Urothelium cell line (cell line): ENCODE measurements around the gene MCUB.

ENCODE experiments used
- DNase-seq: peaks from one replicate; pipeline ENCODE4 v3.0.0; 2011; ENCODE audit warnings: low spot score, mixed read lengths
- FAIRE-seq: peaks from 2 replicates; lab custom pipeline; 2011; peaks lifted over from hg19 to GRCh38; lab: Jason Lieb, UNC

The MCUB gene

DNA sequence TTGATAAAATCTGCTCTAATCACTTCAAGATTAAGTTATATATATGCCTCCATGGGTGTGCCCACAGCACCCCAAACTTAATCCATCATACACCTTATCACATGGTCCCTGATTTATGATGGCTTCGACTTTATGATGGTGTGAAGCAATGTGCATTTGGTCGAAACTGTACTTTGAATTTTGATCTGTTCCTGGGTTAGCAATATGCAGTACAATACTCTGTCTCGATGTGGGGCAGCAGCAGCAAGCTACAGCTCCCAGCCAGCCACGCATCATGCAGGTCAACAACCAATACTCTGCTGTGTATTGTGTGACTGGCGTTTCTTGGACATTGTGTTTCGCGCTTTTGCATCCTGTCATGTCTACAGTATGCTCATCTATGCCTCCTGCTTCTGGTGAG, 62.6 kb downstream of the MCUB start:
- FAIRE-seq, result no peak

DNA sequence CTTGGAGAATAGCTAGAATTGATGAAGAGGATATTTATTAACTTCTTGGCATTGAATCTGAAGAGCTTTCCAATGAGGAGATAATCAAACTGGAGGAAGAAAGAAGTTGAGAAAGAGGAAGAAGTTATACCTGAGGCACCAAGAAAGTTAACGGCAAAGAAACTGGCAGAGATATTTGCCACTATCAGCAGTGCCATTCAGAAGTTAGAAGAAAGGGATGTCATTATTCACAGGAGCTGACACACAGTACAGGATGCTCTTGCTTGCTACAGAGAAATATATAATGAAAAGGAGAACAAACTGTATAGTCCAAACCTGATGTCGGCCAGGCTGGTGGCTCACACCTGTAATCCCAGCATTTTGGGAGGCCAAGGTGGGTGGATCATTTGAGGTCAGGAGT, 64.5 kb downstream of the MCUB start:
- DNase-seq (no peak), FAIRE-seq (peak; percentile 91)

More for the DNA sequence above, 62.6 kb downstream of the MCUB start:
- no peak for DNase-seq

DNA sequence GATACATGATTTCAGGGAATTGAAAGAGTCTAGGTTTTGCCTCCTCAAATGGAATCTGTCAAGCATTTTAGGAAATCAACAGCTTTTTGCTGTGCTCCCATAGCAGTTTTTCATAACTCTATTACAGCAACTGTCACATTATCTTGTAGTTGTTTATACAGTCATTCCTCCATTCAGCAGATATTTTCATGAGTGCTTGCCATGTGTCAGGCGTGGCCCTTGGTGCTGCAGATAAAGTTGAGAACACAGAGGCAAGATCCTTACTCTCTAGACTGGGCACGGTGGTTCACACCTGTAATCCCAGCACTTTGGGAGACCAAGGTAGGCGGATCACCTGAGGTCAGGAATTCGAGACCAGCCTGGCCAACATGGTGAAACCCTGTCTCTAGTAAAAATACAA, 67.3 kb downstream of the MCUB start:
- FAIRE-seq, result no peak
- no peak for DNase-seq

DNA sequence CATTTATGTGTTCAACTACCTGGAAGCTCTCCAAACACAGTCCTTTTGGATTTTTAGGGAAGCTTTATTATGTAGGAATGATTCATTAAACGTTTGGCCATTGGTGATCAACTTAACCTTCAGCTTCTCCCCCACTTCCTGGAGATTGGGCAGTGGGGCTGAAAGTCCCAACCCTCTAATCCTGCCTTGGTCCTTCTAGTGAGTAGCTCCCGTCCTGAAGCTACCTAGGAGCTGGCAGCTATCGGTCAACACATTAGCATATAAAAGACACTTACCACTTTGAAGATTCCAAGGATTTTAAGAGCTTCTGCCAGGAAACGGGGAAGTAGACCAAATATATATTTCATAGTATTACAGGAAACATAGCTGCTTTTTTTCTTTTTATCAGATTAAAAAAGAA, 69.7 kb downstream of the MCUB start:
- DNase-seq (no peak), FAIRE-seq (no peak)

DNA sequence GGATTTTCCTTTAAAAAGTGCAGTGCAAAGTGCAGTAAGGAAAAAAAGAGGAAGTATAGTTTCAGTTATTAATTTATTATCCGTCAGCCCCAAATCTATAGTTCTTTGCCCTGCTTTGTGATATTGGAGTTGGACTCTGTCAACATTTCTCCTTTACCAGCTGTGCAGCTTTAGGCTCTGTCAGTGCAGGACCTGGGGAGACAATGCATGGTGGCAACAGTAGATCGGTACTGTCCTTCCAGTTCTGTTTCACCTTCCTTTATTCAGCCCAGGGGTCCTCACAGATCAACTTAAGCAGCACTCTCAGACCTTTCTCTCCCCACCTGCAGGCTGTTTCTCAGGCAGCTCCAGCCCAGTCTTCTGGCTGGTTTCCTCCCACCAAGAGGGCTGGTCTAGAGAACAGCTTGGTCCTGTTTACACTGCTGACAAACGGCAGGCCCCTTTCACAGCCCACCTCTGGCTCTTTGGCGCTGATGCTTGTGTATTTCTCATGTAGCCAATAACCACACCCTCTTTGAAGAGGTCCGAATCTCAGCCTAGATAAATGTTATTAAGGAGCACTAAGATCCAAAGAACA, 71.6 kb downstream of the MCUB start:
- FAIRE-seq (no peak), DNase-seq (no peak)

DNA sequence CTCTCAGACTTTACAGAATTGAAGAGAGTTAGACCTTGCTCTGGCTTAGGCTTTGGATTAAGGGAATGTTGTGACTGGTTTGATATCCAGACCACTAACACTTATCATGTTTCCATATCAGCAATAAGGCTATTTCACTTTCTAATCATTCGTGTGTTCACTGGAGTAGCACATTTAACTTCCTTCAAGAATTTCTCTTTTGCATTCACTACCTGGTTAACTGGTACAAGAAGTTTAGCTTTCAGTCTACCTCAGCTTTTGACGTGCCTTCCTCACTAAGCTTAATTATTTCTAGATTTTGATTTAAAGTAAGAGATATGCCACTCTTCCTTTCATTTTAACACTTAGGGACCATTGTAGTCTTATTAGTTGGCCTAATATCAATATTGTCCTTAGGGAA, 80.6 kb downstream of the MCUB start:
- FAIRE-seq, result no peak
- no peak for DNase-seq

DNA sequence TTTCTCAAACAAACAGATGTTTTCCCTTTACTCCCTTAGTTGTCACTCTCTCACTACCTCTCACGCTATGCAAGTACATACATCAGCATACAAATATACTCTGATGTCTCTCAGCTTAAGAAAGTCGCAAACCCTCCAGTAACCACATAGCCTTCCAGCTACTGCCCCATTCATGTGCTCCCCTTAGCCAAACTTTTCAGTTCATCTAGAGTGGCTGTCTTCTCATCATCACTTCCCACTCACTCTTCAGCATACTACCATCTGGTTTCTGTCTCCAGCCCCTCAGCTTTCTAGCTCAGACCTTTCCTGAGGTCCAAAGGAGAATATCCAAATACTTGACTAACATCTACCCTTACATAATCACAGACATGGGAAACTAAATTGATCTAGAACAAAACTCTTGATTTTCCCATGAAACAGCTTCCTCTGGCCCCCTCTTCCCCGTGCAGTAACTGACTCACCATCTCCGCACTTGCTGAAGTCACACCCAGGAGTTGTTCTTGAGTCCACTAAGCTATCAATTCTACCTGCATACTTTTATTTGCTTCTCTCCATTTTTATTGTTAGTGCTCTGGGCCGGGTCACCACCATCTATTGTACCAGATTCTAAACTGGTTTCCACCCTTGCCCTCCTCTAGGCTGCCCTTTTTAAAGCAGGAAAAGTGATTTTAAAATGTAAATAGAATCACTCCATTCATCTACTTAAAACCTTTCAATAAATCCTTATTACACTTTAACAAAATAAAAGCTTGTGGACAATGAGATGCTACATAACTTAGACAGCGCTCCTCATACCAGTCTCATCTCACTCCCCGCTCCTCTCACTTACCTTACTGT, 86.0 kb downstream of the MCUB start:
- FAIRE-seq, result no peak
- DNase-seq, result no peak

DNA sequence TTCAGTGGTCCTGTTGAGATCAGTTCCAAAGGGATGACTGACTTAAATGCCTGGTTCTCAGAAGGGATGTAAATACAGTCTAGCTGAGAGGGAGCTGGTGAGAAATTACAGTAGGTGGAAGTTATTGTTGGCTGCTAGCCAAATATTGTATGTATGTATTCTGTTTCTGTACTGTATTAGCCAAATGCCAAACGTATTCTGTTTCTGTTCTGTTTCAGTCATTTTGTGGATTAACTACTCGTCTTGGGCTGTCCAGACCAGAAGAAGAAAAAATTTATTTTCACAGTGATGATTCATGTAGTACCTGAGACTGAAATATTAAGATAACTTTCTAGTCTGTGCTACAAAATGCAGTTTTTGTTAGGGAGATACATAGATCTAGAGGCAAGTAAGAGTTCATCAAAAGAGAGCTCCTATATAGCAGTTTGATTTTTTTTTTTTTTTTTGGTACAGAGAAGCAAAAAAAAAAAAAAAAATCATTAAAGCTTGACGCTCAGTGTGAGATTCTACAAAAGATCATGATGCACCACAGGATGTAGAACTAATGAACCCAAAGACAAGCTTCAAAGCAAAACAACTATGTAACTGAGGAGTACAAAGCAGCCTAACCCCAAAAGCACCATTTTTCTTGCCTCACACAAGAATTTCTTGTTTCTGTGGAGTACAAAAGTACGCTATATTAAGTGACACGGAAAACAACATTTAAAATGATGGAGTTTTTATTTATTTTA, 88.4 kb downstream of the MCUB start:
- no peak for DNase-seq
- no peak for FAIRE-seq

DNA sequence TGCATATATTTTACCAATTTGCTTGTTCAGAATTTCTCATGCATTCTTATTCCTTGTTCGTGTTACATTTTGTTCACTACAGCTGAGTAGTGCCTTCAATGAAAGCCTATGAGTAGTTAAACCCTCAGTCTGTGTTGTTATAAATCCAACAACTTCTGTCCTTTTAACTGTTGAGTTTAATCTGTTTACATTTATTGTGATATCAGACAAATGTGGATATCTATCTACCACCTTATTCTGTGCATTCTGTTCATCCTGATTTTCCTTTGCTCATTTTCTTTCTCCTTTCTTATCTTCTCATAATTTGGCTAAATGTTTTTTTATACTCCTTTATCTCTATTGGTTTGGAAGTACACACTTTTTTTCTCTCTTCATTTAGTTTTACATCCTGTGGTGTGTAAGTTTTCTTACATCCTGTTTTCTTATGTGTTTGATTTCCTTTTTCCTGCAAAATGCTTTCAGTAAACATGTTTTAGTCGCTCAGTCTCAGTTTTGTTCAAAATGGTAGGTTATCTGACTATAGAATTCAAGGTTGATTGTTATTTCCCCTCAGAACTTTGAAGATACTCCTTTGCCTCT, 89.0 kb downstream of the MCUB start:
- DNase-seq (no peak), FAIRE-seq (no peak)

DNA sequence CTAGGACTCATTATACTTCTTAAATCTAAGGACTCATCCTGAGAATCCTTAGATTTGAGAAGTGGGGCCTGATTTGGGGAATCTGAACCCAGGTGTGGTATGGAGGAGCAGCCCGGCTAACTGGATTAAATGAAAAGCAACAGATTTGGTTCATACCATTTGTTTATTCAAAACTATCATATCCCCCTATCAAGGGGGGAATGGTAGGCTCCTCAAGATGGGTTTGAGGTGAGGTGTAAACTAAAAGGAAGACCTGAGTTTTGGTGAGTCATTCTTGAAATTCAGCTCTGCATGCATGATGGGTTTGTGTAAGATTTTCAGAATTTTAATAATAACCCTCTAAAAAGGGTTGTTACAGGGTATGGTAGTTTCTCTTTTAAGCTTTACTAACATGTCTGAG, 89.8 kb downstream of the MCUB start:
- FAIRE-seq (no peak), DNase-seq (no peak)

DNA sequence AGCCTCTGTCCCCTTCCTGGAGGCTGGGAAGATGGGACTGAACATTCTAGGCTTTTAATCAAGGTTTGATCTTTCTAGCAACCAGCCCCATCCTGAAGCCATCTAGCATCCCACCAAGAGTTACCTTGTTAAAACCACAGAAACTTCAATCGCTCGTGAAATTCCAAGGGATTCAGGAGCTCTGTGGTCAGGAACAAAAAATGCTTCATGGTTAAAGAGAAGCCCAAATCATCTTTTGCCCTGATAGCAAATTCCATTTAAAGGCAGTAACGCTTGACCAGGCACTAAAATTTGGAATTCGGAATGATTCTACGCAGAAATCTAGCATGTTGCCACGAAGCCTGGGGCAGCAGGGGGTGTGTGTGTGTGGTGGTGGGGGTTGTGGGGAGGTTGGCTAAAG, 95.3 kb downstream of the MCUB start:
- no peak for FAIRE-seq

DNA sequence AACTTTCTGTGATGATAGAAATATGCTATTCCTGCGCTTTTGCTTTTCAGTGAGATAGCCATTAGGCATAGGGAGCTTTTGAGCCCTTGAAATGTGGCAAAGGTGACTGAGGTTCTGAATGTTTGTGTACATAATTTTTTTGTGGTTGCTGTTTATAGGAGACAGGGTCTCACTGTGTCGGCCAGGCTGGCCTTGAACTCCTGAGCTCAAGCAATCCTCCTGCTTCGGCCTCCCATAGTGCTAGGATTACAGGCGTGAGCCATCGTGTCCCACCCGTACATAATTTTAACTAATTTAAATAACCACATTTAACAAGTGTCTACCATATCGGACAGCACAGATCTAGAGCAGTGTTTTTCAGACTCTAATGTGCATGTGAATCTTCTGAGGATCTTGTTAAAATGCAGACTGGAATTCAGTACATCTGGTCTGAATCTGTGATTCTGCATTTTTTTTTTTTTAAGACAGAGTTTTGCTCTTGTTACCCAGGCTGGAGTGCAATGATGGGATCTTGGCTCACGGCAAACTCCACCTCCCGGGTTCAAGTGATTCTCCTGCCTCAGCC, 97.9 kb downstream of the MCUB start:
- FAIRE-seq, result no peak
- no peak for DNase-seq

More for the DNA sequence above, 95.3 kb downstream of the MCUB start:
- DNase-seq, result no peak

DNA sequence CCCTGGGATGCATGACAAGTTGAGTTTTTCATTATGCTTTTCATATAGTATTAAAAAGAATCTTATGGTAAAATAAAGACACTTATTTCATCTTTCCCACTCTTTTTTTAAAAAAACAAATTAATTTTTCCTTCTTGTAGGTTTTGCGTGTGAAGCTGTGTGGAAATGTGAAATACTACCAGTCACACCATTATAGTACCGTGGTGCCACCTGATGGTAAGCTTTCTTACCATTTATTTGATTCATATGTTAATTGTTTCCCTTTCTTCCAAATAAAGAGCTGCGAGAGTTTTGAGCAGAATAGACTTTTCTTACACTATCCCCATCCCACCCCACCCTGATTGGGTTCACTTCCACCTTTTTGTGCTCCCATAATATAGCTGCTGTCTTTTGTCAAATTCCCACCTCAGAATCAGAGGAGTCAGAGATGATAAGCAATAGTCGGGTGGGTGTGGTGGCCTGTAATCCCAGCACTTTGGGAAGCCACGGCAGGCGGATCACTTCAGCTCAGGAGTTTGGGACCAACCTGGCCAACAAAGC, 98.9 kb downstream of the MCUB start:
- no peak for FAIRE-seq
- DNase-seq, result no peak

DNA sequence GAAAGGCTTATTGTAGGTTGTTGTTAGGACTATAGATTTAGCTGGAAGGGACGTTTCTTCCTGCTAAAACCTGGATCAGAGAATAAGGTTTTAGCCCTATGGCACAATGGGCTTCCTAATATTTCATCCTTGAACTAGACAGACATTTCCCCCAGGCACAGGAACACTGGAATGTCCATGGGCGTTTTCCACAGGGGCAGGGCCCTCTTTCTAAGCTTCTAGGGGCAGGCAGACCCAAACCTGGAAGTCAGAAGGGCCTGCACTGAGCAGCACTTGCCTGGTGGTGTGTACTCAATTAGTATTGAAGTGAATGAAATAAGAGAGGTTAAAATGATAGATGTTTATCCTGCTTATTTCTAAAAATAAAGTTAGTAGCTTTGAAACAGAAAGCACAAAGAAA, 102.1 kb downstream of the MCUB start:
- DNase-seq, result no peak
- FAIRE-seq, result no peak

DNA sequence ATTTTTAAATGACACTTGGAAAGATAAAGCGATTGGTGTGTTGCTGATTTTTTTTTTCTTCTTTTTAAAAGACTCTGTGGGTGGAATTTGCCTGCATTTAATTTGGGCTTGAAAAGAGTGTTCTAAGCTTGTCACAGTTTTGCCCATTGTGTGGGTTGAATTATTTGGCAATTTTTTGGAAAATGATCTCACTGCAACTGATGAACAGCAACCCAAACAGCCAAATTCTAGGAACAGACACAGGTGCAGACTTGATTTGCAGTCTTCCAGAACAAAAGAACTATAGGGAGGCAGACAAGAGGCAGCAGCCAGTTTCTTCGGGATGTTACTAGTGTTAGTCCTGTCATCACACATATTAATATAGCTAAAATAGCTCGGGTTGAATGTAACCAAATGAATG, 102.7 kb downstream of the MCUB start:
- no peak for DNase-seq
- FAIRE-seq, result no peak

DNA sequence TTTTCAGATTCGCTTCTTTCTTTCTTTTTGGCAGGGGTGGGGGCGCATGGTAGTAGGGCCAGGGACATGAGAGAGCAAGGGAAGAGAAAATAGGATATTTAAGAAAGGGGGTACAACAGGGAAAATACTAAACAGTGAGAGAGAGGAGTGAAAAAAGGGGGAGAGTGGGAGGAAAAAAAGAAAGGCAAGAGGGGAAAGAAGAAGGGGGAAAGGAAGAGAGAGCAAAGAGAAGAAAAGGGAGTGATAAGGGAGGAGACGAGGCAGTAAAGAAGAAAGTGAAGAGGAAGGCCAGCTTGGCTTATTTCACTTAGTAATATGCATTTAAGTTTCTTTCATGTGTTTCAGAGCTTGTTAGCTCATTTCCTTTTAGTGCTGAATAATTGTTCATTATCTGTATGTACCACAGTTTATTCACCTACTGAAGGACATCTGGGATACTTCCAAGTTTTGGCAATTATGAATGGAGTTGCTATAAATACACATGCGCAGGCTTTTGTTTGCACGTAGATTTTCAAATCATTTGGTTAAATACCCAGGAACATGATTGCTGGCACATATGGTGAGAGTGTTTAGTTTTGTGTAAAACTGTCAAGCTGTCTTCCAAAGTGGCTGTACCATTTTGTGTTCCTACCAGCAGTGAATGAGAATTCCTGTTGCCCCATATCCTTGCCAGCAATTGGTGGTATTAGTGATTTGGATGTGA, 105.9 kb downstream of the MCUB start:
- DNase-seq (no peak), FAIRE-seq (no peak)

DNA sequence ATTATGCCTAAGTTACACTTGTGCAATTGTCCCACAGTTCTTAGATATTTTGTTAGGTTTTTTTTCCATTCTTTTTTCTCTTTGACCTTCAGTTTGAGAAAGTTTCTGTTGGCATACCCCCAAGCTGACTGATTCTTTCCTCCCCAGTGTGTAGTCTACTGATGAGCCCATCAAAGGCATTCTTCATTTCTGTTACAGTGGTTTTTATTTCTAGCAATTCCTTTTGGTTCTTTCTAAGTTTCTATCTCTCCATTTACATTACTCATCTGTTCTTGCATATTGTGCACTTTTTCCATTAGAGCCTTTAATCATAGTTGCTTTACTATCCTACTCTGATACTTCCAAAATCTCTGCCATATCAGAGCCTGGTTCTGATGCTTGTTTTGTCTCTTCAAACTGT, 111.3 kb downstream of the MCUB start:
- no peak for FAIRE-seq

DNA sequence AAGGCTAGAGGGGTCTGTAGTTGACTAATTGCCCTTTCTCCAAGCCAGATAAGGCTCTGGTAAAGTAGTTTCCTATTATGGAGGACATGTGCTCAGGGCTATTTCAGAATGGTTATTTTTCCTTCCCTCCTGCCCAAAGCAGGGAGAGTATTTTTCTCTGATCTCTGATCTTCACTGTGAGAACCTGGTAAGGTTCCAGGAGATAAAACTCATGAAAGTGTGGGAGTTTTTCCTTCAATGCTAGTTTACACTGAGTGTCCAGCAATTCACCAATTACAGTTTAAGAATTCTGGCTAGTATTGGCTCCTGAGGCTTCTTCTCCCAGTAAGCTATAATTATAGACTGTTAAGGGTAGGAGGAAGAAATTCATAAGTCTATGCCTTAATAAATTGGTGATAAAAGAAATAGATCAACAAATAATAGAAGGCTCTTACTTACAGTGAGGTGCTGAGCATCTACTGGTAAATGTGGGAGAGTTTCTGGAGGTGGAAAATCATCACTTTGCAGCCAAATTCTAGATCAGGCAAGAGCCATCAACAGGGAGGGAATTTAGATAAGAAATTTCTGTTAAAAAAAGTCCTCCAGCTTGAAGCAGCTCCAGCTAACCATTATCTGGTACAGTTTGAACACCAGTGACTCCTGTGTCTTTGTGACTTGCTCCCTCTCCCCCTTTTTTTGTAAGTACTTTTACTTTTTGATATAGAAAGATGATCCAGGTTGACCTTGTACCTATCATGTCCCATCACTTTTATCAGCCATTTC, 112.3 kb downstream of the MCUB start:
- FAIRE-seq (no peak), DNase-seq (no peak)

More for the DNA sequence above, 111.3 kb downstream of the MCUB start:
- DNase-seq, result no peak

DNA sequence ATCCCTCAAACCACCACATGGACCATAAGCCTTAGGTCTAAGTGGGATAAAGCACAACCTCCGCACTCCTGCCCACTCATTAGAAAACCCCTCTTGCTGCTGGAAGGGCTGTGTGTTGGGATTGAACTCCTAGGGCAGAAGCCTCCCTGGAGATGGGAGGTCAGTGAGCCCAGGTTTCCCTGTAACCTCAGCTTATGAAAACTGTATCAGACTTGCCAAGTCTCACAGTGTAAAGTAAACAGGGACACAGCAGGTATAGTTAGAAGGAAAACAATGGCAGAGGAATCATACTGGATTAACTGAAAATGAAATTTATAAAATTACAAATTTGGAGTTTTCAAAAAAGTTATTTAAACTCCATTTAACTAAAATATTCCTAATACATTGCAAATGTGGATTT, 113.3 kb downstream of the MCUB start:
- no peak for FAIRE-seq
- no peak for DNase-seq

DNA sequence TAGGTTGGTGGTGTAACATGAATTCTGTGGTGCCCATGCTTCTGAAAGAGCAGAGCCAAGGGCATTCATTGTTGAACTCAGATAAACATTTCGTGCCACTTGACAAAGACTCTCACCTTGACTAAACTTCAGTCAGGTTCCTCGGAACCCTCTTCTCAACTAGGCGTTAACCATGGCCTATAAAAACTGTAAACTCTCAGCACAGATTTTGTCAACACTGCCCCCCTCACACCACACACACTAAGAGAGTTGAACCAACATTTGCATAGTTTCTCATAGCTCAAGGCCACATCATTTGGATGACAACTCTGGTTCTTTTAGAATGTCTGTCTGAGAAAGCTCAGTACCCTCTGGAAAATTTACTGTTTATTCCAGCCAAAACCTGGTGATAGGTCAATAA, 115.1 kb downstream of the MCUB start:
- FAIRE-seq (no peak), DNase-seq (no peak)
